ENCODE results near the gene CHAT.

GRCh38 chr10:49611816-49612512, 1.9 kb upstream of the CHAT start:
- TF ChIP-seq EZH2phosphoT487 (IDR thresholded peaks at IDR 0.05; ENCODE audit: borderline replicate concordance, low read length) = no peak
- no peak for TF ChIP-seq CTCF (IDR thresholded peaks at IDR 0.05; ENCODE audit: low read depth, low read length, poor library complexity, severe bottlenecking)
